ENCODE results near the gene ODF2L.
A peak's percentile ranks its signal among the peaks of the same experiment; 100 is the strongest.
"Not testable (repeated sequence)": the region's sequence is repeated elsewhere in the genome, so short reads cannot be mapped to it uniquely, and the experiment has no call there.

The ODF2L gene

GRCh38 chr1:86387916-86388627, 8.1 kb downstream of the ODF2L start:
- no peak for DNase-seq (ENCODE audit: low read depth, low spot score)

- DNase-seq (ENCODE audit: low read depth, low spot score): no peak
Observed at GRCh38 chr1:86382878-86383277, 13.2 kb downstream of the ODF2L start.

- no peak for DNase-seq (ENCODE audit: low read depth, low spot score)
Observed at GRCh38 chr1:86381223-86381622, 14.9 kb downstream of the ODF2L start.

GRCh38 chr1:86380257-86380861, 15.8 kb downstream of the ODF2L start:
- DNase-seq (ENCODE audit: low read depth, low spot score): peak; percentile 53

- no peak for DNase-seq (ENCODE audit: low read depth, low spot score)
Observed at GRCh38 chr1:86378813-86379212, 17.3 kb downstream of the ODF2L start.

- DNase-seq (ENCODE audit: low read depth, low spot score): no peak
Observed at GRCh38 chr1:86377341-86377740, 18.8 kb downstream of the ODF2L start.

- DNase-seq (ENCODE audit: low read depth, low spot score): no peak
Observed at GRCh38 chr1:86375688-86376087, 20.4 kb downstream of the ODF2L start.

GRCh38 chr1:86370601-86371022, 25.5 kb downstream of the ODF2L start:
- no peak for DNase-seq (ENCODE audit: low read depth, low spot score)

- DNase-seq (ENCODE audit: low read depth, low spot score): no peak
Observed at GRCh38 chr1:86365896-86366295, 30.2 kb downstream of the ODF2L start.

- DNase-seq (ENCODE audit: low read depth, low spot score): no peak
Observed at GRCh38 chr1:86362807-86363206, 33.3 kb downstream of the ODF2L start.

- DNase-seq (ENCODE audit: low read depth, low spot score): no peak
Observed at GRCh38 chr1:86357796-86358195, 38.3 kb downstream of the ODF2L start.

GRCh38 chr1:86356247-86356646, 39.9 kb downstream of the ODF2L start:
- no peak for DNase-seq (ENCODE audit: low read depth, low spot score)

GRCh38 chr1:86352086-86352485, 44.0 kb downstream of the ODF2L start:
- DNase-seq (ENCODE audit: low read depth, low spot score): no peak

- not testable (repeated sequence) for DNase-seq (ENCODE audit: low read depth, low spot score)
Observed at GRCh38 chr1:86350230-86350629, 45.9 kb downstream of the ODF2L start.

- no peak for DNase-seq (ENCODE audit: low read depth, low spot score)
Observed at GRCh38 chr1:86346388-86346787, 49.7 kb downstream of the ODF2L start.

- DNase-seq (ENCODE audit: low read depth, low spot score): no peak
Observed at GRCh38 chr1:86345042-86345441, 51.1 kb downstream of the ODF2L start.

- DNase-seq (ENCODE audit: low read depth, low spot score): no peak
Observed at GRCh38 chr1:86339906-86340305, 56.2 kb downstream of the ODF2L start.

GRCh38 chr1:86339014-86339812, 56.9 kb downstream of the ODF2L start:
- DNase-seq (ENCODE audit: low read depth, low spot score): no peak

- DNase-seq (ENCODE audit: low read depth, low spot score): no peak
Observed at GRCh38 chr1:86335916-86336315, 60.2 kb downstream of the ODF2L start.

- no peak for DNase-seq (ENCODE audit: low read depth, low spot score)
Observed at GRCh38 chr1:86325264-86325663, 70.9 kb downstream of the ODF2L start.

GRCh38 chr1:86324130-86324822, 71.8 kb downstream of the ODF2L start:
- no peak for DNase-seq (ENCODE audit: low read depth, low spot score)

- DNase-seq (ENCODE audit: low read depth, low spot score): no peak
Observed at GRCh38 chr1:86322241-86322640, 73.9 kb downstream of the ODF2L start.

Measured in brain pericyte (primary cell).